Chondrocyte (in vitro differentiated cells): ENCODE results near the gene CCDC71. TPM values are rescaled to one million over a fixed set of nuclear protein-coding genes. Genes with fewer than 3 reads are reported as not detected.

Source experiments
- DNase-seq: peaks from one replicate; pipeline ENCODE4 v3.0.0; 2021; ENCODE audit warnings: mixed read lengths, low spot score
- H3K27ac Mint-ChIP-seq: one replicate; pipeline ENCODE4 v1.8.0; 2021; ENCODE audit warnings: mild to moderate bottlenecking, moderate library complexity, mixed read lengths; ENCODE audit not compliant: unreplicated experiment
- H3K27me3 Mint-ChIP-seq: 2 replicates; pipeline ENCODE4 v1.8.0; 2021; ENCODE audit warnings: low read depth, mixed read lengths
- H3K36me3 Mint-ChIP-seq: 2 replicates; pipeline ENCODE4 v1.8.0; 2021; ENCODE audit warnings: low read depth, mixed read lengths
- H3K4me1 Mint-ChIP-seq: 2 replicates; pipeline ENCODE4 v1.8.0; 2021; ENCODE audit warnings: low read depth, mild to moderate bottlenecking, mixed read lengths
- H3K4me3 Mint-ChIP-seq: one replicate; pipeline ENCODE4 v1.8.0; 2021; ENCODE audit warnings: mild to moderate bottlenecking, moderate library complexity, mixed read lengths; ENCODE audit not compliant: unreplicated experiment
- H3K9me3 Mint-ChIP-seq: 2 replicates; pipeline ENCODE4 v1.8.0; 2021; ENCODE audit warnings: low read depth, mixed read lengths
- CTCF ChIP-seq: fragments of 200-600 bp; sonication (generic); IDR thresholded peaks from 2 replicates; pipeline ENCODE4 v1.5.0; 2021; ENCODE audit warnings: antibody characterized with exemption, mild to moderate bottlenecking, moderate library complexity
- long read RNA-seq: library from polyadenylated mRNA; stranded (forward); transcript quantifications from one replicate; pipeline ENCODE4 v2.0.0, GENCODE V29; 2021
- total RNA-seq: library from RNA; stranded (reverse); gene quantifications from 3 replicates; pipeline ENCODE4 v1.2.1, GENCODE V29; 2021

Gene CCDC71
- 18.1 to 19.4 TPM (median 18.7 TPM) in 3 replicates for total RNA-seq
- long read RNA-seq, partial matches to known transcripts: 0 of 1 reads
- long read RNA-seq, other reads (novel, unspliced or antisense): 1 of 1 reads

- Mint-ChIP-seq H3K36me3 (peaks cover 8% of the 10 kb centered on the region), H3K4me3 (peak within 1 kb of the TSS; percentile 84), H3K27ac (peak within 1 kb of the TSS; percentile 86), H3K4me1 (peaks cover 25% of the 10 kb centered on the region), H3K27me3 (no peaks in the 10 kb centered on the region), H3K9me3 (no peaks in the 10 kb centered on the region)
- TF ChIP-seq CTCF: peak; percentile 10
- no peak for DNase-seq
Measured at GRCh38 chr3:49165771-49166751, at the start of gene CCDC71. Gene CCDC71 (minus strand): TSS chr3:49166331. CDS start chr3:49164208, 2,123 bp downstream.

- TF ChIP-seq CTCF: no peak
- Mint-ChIP-seq H3K27me3 (no peaks in the 10 kb centered on the region), H3K4me1 (peaks cover 7% of the 10 kb centered on the region), H3K36me3 (peaks cover 2% of the 10 kb centered on the region), H3K9me3 (peaks cover 9% of the 10 kb centered on the region), H3K4me3 (no peak overlapping the region), H3K27ac (no peak overlapping the region)
- no peak for DNase-seq
Measured at GRCh38 chr3:49213998-49214397, 47.9 kb upstream of the CCDC71 start.

- Mint-ChIP-seq H3K27ac (no peak overlapping the region), H3K4me1 (peaks cover 4% of the 10 kb centered on the region), H3K9me3 (peaks cover 9% of the 10 kb centered on the region), H3K27me3 (no peaks in the 10 kb centered on the region), H3K36me3 (peaks cover 2% of the 10 kb centered on the region), H3K4me3 (no peak overlapping the region)
- DNase-seq: peak; percentile 88
- no peak for TF ChIP-seq CTCF
Measured at GRCh38 chr3:49213541-49213943, 47.4 kb upstream of the CCDC71 start.

- no peak for TF ChIP-seq CTCF
- Mint-ChIP-seq H3K4me3 (no peak overlapping the region), H3K27me3 (peaks cover 5% of the 10 kb centered on the region), H3K36me3 (no peaks in the 10 kb centered on the region), H3K9me3 (no peaks in the 10 kb centered on the region), H3K27ac (no peak overlapping the region), H3K4me1 (no peaks in the 10 kb centered on the region)
- no peak for DNase-seq
Measured at GRCh38 chr3:49199900-49200281, 33.8 kb upstream of the CCDC71 start.

GRCh38 chr3:49199239-49199899, 33.2 kb upstream of the CCDC71 start:
- DNase-seq: no peak
- Mint-ChIP-seq H3K27me3 (peaks cover 2% of the 10 kb centered on the region), H3K36me3 (no peaks in the 10 kb centered on the region), H3K9me3 (no peaks in the 10 kb centered on the region), H3K4me3 (no peak overlapping the region), H3K27ac (no peak overlapping the region), H3K4me1 (no peaks in the 10 kb centered on the region)
- no peak for TF ChIP-seq CTCF
